ENCODE results near the gene CA10.

- TF ChIP-seq CTCF (IDR thresholded peaks at IDR 0.05) (no peak), POLR2A (IDR thresholded peaks at IDR 0.05) (no peak), POLR2AphosphoS5 (IDR thresholded peaks at IDR 0.05; ENCODE audit: insufficient read depth in 1 of 2, low read depth in 1 of 2) (no peak)
Measured at GRCh38 chr17:51888816-51889215, 269.7 kb downstream of the CA10 start.

All from vagina (tissue), 2 donors.